ENCODE data around the gene TGIF2. TPM values are rescaled to one million over a fixed set of nuclear protein-coding genes. Genes with fewer than 3 reads are reported as not detected.

TGIF2 gene
- total RNA-seq, 4 donors from 2014 or later = 10.6 to 12.7 (median 12.3) TPM

- TF ChIP-seq, protein P1, sequence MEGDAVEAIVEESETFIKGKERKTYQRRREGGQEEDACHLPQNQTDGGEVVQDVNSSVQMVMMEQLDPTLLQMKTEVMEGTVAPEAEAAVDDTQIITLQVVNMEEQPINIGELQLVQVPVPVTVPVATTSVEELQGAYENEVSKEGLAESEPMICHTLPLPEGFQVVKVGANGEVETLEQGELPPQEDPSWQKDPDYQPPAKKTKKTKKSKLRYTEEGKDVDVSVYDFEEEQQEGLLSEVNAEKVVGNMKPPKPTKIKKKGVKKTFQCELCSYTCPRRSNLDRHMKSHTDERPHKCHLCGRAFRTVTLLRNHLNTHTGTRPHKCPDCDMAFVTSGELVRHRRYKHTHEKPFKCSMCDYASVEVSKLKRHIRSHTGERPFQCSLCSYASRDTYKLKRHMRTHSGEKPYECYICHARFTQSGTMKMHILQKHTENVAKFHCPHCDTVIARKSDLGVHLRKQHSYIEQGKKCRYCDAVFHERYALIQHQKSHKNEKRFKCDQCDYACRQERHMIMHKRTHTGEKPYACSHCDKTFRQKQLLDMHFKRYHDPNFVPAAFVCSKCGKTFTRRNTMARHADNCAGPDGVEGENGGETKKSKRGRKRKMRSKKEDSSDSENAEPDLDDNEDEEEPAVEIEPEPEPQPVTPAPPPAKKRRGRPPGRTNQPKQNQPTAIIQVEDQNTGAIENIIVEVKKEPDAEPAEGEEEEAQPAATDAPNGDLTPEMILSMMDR (IDR thresholded peaks at IDR 0.05; ENCODE audit: low read depth) = no peak
Measured at GRCh38 chr20:36542516-36543183, 30.7 kb upstream of the TGIF2 start.

DNA sequence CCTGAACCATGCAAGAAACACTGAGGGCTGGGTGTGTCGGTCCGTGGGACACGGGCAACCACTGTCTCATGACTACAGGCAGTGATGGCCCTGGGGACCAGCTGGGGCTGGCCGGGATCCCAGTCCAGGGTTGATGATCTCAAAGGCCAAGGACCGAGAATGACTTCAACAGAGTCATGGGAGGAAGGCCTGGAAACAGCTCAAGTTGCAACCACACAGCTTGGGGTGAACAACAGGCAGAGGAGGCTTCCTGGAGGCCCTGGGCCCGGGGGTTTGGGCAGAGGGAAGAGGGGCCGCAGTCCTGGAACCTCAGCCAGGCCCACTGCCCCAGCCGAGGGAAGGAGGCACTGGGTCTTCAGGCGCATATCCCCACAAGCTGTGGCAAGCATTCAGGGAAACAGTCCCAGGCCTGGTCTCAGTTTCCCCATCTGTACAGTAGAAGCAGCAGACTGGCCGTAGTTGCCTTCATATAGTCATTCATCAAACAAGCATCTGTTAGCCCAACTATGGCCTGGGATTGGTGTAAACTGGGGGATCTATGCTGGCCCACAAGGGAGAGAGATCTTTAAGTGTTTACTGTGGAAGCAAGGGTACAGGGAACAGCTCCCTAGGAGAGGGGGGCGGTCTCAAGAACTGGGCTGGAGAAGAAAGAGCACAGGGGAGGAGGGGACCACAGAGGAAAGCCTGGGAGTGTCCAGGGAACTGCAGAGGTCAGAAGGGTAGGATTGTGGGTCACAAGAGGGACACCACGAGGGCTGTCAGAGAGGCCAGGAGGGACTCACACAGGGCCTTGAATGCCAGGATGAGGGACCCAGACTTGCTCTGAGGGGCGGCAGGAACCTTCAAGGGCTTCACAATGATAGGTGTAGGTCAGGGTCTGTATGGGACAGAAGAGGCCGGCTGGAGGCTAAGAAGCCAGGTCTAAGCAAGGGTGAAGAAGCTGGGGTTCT lies 29.9 kb upstream of the TGIF2 start:
- TF ChIP-seq, protein P1 (IDR thresholded peaks at IDR 0.05; ENCODE audit: low read depth) = no peak

GRCh38 chr20:36544134-36545018 lies 29.0 kb upstream of the TGIF2 start:
- TF ChIP-seq, protein P1 (IDR thresholded peaks at IDR 0.05; ENCODE audit: low read depth) = no peak

- TF ChIP-seq, protein P1 (IDR thresholded peaks at IDR 0.05; ENCODE audit: low read depth) = no peak
Measured at GRCh38 chr20:36546111-36546736, 27.2 kb upstream of the TGIF2 start.

- TF ChIP-seq, protein P1 (IDR thresholded peaks at IDR 0.05; ENCODE audit: low read depth) = no peak
Measured at GRCh38 chr20:36547186-36548005, 26.0 kb upstream of the TGIF2 start.

- TF ChIP-seq, protein P1 (IDR thresholded peaks at IDR 0.05; ENCODE audit: low read depth) = no peak
Measured at GRCh38 chr20:36548006-36548315, 25.4 kb upstream of the TGIF2 start.

Data from subcutaneous adipose tissue (tissue), 4 donors.